Chondrocyte (in vitro differentiated cells): ENCODE data around the gene UBASH3B. TPM values are rescaled to one million over a fixed set of nuclear protein-coding genes. Genes with fewer than 3 reads are reported as not detected.

Source experiments
- DNase-seq: peaks from one replicate; pipeline ENCODE4 v3.0.0; 2021; ENCODE audit warnings: mixed read lengths, low spot score
- H3K27ac Mint-ChIP-seq: one replicate; pipeline ENCODE4 v1.8.0; 2021; ENCODE audit warnings: mild to moderate bottlenecking, moderate library complexity, mixed read lengths; ENCODE audit not compliant: unreplicated experiment
- H3K27me3 Mint-ChIP-seq: 2 replicates; pipeline ENCODE4 v1.8.0; 2021; ENCODE audit warnings: low read depth, mixed read lengths
- H3K36me3 Mint-ChIP-seq: 2 replicates; pipeline ENCODE4 v1.8.0; 2021; ENCODE audit warnings: low read depth, mixed read lengths
- H3K4me1 Mint-ChIP-seq: 2 replicates; pipeline ENCODE4 v1.8.0; 2021; ENCODE audit warnings: low read depth, mild to moderate bottlenecking, mixed read lengths
- H3K4me3 Mint-ChIP-seq: one replicate; pipeline ENCODE4 v1.8.0; 2021; ENCODE audit warnings: mild to moderate bottlenecking, moderate library complexity, mixed read lengths; ENCODE audit not compliant: unreplicated experiment
- H3K9me3 Mint-ChIP-seq: 2 replicates; pipeline ENCODE4 v1.8.0; 2021; ENCODE audit warnings: low read depth, mixed read lengths
- total RNA-seq: library from RNA; stranded (reverse); gene quantifications from 3 replicates; pipeline ENCODE4 v1.2.1, GENCODE V29; 2021
- TF ChIP-seq, protein P1 (sequence below): fragments of 200-600 bp; sonication (generic); IDR thresholded peaks from 2 replicates; pipeline ENCODE4 v1.5.0; 2021; ENCODE audit warnings: antibody characterized with exemption, mild to moderate bottlenecking, moderate library complexity

Gene UBASH3B
- total RNA-seq, 1 donor from 2014 or later = 14.4 TPM

DNA sequence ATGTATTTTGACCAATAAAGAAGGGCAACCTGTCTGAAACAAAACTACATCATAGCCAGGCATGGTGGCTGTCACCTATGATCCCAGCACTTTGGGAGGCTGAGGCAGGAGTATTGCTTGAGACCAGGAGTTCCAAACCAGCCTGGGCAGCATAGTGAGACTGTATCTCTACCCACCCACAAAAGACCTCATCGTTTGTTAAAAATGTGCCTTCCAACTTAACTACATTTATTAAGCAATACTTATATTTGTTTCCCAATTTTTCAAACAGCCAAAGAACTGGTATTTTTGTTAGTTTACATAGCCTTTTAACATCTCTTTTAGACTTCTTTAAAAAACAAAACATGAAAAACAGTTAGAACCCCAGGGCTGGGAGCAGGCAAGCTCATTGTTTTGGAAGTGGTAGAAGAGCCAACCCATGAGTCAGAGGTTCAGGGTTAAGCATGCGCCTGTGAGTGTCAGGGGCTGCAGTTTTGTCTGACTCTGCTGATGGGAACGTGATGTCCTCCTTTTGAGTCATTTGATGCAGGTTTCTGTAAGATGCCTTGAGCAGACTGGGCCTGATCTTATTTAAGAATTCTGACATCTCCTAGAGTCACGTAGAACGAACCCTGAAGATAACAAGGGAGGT, 128.9 kb downstream of the UBASH3B start:
- Mint-ChIP-seq H3K27me3 (no peaks in the 10 kb centered on the region), H3K9me3 (no peaks in the 10 kb centered on the region), H3K36me3 (peaks cover 3% of the 10 kb centered on the region), H3K4me1 (peaks cover 24% of the 10 kb centered on the region), H3K27ac (peak overlapping the region; percentile 93), H3K4me3 (peak overlapping the region; percentile 25)
- DNase-seq = no peak
- TF ChIP-seq, protein P1, sequence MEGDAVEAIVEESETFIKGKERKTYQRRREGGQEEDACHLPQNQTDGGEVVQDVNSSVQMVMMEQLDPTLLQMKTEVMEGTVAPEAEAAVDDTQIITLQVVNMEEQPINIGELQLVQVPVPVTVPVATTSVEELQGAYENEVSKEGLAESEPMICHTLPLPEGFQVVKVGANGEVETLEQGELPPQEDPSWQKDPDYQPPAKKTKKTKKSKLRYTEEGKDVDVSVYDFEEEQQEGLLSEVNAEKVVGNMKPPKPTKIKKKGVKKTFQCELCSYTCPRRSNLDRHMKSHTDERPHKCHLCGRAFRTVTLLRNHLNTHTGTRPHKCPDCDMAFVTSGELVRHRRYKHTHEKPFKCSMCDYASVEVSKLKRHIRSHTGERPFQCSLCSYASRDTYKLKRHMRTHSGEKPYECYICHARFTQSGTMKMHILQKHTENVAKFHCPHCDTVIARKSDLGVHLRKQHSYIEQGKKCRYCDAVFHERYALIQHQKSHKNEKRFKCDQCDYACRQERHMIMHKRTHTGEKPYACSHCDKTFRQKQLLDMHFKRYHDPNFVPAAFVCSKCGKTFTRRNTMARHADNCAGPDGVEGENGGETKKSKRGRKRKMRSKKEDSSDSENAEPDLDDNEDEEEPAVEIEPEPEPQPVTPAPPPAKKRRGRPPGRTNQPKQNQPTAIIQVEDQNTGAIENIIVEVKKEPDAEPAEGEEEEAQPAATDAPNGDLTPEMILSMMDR = no peak

DNA sequence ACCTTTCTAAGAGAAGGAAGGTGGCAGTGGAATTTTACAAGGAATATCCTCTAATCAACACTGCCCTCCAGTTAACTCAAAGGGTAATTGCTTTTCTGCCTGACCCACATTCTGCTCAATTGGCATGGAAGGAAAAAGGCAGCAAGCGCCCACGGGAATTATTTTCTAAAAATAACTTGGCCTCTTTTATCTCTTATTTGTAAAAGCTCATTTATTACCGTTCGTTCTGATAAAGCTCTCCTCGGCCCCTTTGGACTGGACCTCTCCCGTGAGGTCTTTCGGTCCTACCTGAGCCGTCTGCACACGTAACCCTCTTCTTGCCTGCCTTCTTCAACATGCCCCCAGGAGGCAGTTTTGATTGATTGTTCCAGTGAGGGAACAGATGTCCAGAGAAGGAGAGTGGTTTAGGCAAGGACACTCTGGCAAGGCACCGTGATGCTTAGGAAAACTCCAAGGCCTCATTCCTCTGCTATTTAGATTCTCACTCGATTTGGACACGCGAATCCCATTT, 129.6 kb downstream of the UBASH3B start:
- no peak for DNase-seq
- Mint-ChIP-seq H3K27ac (peak overlapping the region; percentile 93), H3K36me3 (peaks cover 1% of the 10 kb centered on the region), H3K9me3 (no peaks in the 10 kb centered on the region), H3K4me3 (no peak overlapping the region), H3K27me3 (no peaks in the 10 kb centered on the region), H3K4me1 (peaks cover 28% of the 10 kb centered on the region)
- TF ChIP-seq, protein P1 = peak; percentile 7

DNA sequence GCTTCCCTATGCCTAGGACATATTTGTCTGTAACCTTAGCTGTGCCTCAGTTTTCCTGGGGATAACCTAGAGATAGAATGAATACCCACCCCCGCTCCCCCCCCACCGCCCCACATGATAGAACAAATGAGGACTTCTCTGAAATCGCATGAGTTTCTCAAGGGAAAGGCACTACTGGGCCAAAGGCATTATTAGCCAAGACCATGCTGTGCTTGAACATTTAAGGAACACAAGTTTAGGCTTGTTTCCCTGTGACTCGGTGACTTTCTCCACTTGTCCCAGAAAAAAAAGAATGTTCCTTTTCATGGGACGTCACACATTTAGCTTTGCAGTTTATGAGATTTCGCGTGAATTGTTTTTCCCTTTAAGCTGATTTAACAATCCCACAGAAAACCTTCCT, 131.4 kb downstream of the UBASH3B start:
- Mint-ChIP-seq H3K27me3 (no peaks in the 10 kb centered on the region), H3K27ac (no peak overlapping the region), H3K36me3 (peaks cover 1% of the 10 kb centered on the region), H3K9me3 (no peaks in the 10 kb centered on the region), H3K4me3 (no peak overlapping the region), H3K4me1 (peaks cover 29% of the 10 kb centered on the region)
- TF ChIP-seq, protein P1 = no peak
- DNase-seq = no peak

DNA sequence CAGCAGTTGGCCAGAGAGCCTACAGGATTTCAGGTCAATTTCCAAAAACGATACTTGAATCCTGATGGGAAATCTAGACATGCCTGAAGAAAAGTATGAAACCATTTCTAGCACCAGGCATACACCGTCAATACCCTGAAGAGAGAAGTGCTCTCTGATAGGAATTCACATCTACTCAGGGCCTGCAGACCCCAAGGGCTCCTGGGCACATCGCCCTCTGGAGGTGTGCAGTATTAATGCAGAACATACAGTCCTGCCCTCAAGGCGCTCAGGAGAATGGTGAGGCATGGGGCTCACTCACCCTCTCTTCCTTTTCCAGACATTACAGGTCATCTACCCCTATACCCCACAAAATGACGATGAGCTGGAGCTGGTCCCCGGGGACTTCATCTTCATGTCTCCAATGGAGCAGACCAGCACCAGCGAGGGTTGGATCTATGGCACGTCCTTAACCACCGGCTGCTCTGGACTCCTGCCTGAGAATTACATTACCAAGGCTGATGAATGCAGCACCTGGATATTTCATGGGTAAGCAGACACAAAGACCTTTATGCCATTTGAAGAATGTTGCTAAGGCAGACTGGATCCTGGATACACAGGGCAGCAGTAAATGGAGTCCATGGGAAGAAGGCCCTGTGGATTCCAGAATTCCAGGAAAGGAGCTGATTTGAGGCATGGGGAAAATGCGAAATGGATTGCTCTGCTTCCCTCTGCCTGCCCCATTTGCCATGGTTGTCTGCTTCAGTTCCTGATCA, 133.4 kb downstream of the UBASH3B start:
- DNase-seq = no peak
- H3K27me3 Mint-ChIP-seq = no peaks in the 10 kb centered on the region
- no peak overlapping the region for H3K4me3 Mint-ChIP-seq
- no peaks in the 10 kb centered on the region for H3K9me3 Mint-ChIP-seq
- H3K36me3 Mint-ChIP-seq = peaks cover 1% of the 10 kb centered on the region
- TF ChIP-seq, protein P1 = peak; percentile 47
- peaks cover 31% of the 10 kb centered on the region for H3K4me1 Mint-ChIP-seq
- no peak overlapping the region for H3K27ac Mint-ChIP-seq

DNA sequence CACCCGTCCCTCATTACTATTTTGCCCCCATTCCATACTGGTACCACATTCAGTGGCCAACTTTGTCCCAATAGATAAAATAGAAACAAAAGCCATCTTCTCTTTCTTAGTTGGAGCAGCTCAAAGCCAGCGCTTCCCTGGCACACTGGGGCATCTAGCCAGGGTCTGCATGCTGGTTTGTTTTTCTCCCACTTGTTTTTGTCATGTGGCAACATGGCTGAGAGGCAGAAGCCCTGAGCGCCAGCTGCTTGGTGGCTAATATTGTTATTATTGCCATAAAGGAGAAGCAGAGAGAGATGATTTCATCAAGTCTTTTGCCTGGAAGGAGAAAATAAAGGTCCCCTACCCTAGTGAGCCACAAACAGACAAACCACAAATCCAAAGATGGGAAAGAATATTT, 134.4 kb downstream of the UBASH3B start:
- no peaks in the 10 kb centered on the region for H3K9me3 Mint-ChIP-seq
- peaks cover 1% of the 10 kb centered on the region for H3K36me3 Mint-ChIP-seq
- no peak overlapping the region for H3K4me3 Mint-ChIP-seq
- TF ChIP-seq, protein P1 = no peak
- no peak overlapping the region for H3K27ac Mint-ChIP-seq
- DNase-seq = no peak
- no peaks in the 10 kb centered on the region for H3K27me3 Mint-ChIP-seq
- peaks cover 21% of the 10 kb centered on the region for H3K4me1 Mint-ChIP-seq
